Aorta (tissue), 5 donors: ENCODE results near the gene UIMC1. TPM values are rescaled to one million over a fixed set of nuclear protein-coding genes. Genes with fewer than 3 reads are reported as not detected.
A peak's percentile ranks its signal among the peaks of the same experiment; 100 is the strongest.

ENCODE experiments used
- ATAC-seq: fragments of 200-7000 bp; cut with Tn5 transposase; one replicate; pipeline ENCODE4 v1.9.1; 2022; ENCODE audit warnings: moderate library complexity; ENCODE audit not compliant: low FRiP score
- DNase-seq, 2 donors: peaks; one replicate each; pipeline ENCODE4 v3.0.0-alpha.2; 2020
- H3K27ac ChIP-seq, 2 donors: one replicate each; pipeline ENCODE4 v1.5.1; 2013; ENCODE audit warnings: low read length in 2 of 2, mild to moderate bottlenecking in 2 of 2, moderate library complexity in 2 of 2, control low read depth in 1 of 2, inconsistent platforms in 1 of 2, low read depth in 1 of 2
- H3K27me3 ChIP-seq, 2 donors: one replicate each; pipeline ENCODE4 v1.6.1; 2013; ENCODE audit warnings: control low read depth in 1 of 2, low read length in 1 of 2, mild to moderate bottlenecking in 1 of 2, moderate library complexity in 1 of 2; ENCODE audit not compliant: insufficient read depth in 2 of 2, control insufficient read depth in 1 of 2
- H3K36me3 ChIP-seq, 2 donors: one replicate each; pipeline ENCODE4 v1.6.1; 2013; ENCODE audit warnings: control low read depth in 1 of 2, low read length in 1 of 2, mild to moderate bottlenecking in 1 of 2; ENCODE audit not compliant: insufficient read depth in 2 of 2, control insufficient read depth in 1 of 2
- H3K4me1 ChIP-seq, 2 donors: one replicate each; pipeline ENCODE4 v1.6.1; 2013; ENCODE audit warnings: low read length in 2 of 2, control low read depth in 1 of 2, mild to moderate bottlenecking in 1 of 2, moderate library complexity in 1 of 2; ENCODE audit not compliant: insufficient read depth in 2 of 2, control insufficient read depth in 1 of 2
- H3K4me3 ChIP-seq, 2 donors: one replicate each; pipeline ENCODE4 v1.5.1; 2013; ENCODE audit warnings: low read length in 2 of 2, control low read depth in 1 of 2, mild to moderate bottlenecking in 1 of 2
- H3K9me3 ChIP-seq: one replicate; pipeline ENCODE4 v1.6.1; 2013; ENCODE audit warnings: mild to moderate bottlenecking, low read length; ENCODE audit not compliant: control insufficient read depth
- WGBS, 2 donors: extraction: QIAGEN DNeasy Blood & Tissue Kit; methylation state at CpG; one replicate each; pipeline ENCODE4 v1.1.7; 2013; 5-methylcytosine and 5-hydroxymethylcytosine counted together
- intact Hi-C, 2 donors: fragments of 100-400 bp; cut with DNase I; formaldehyde crosslinking; loops; one replicate each; pipeline versions ENCODE4 v1.14.2 to v1.15.0; 2022
- polyA plus RNA-seq, 2 donors: library from polyadenylated mRNA; stranded (reverse); fragments of 200-250 nt; gene quantifications; one replicate each; pipeline ENCODE4 v1.2.3, GENCODE V29; 2013
- total RNA-seq, 2 donors: library from RNA; stranded (reverse); fragmentation: NEBNext Ultra II Directional; extraction: Animal tissue kit (Norgen Biotek cat#: 25700); gene quantifications; one replicate each; pipeline ENCODE4 v1.2.1, GENCODE V29; 2021
- donor health status: healthy with polysubstance abuse.
- donor health status: Bipolar disorder and iron deficiency.
- donor health status: DM: no; HTN: no; CAD: no.
- donor health status: DM: no; HTN: no; CAD: no.
- donor health status: DM: yes; HTN: yes; CAD: no.

Gene UIMC1
- total and polyA plus RNA-seq, 4 donors = 26.3 to 54.8 (median 44.5) TPM

- DNase-seq (peak in 1 of 2 donors; percentile 75), ATAC-seq (no peak)
- no peaks in the 10 kb centered on the region for H3K9me3 ChIP-seq
- H3K4me1 ChIP-seq = no peaks in the 10 kb centered on the region
- no peak overlapping the region for H3K4me3 ChIP-seq
- no peak overlapping the region for H3K27ac ChIP-seq
- H3K36me3 ChIP-seq = no peaks in the 10 kb centered on the region
- whole genome bisulfite sequencing, 2 donors = 85 to 90% methylated on average over 21 to 23 of the region's 23 CpGs
- H3K27me3 ChIP-seq = no peaks in the 10 kb centered on the region
- intact Hi-C loops = no loop called here
These were observed 127.5 kb downstream of the UIMC1 start for GRCh38 chr5:176878906-176879662.

- intact Hi-C loops = no loop called here
- no peak for ATAC-seq
- Histone ChIP-seq H3K4me3 (no peak overlapping the region), H3K27ac (no peak overlapping the region), H3K4me1 (no peaks in the 10 kb centered on the region), H3K27me3 (no peaks in the 10 kb centered on the region), H3K36me3 (no peaks in the 10 kb centered on the region), H3K9me3 (no peaks in the 10 kb centered on the region)
- DNase-seq = no peak
- 83 to 86% methylated on average over 12 of the region's 12 CpGs for WGBS, 2 donors
These were observed 128.1 kb downstream of the UIMC1 start for GRCh38 chr5:176878463-176878862.

GRCh38 chr5:176877793-176878331 is 128.7 kb downstream of the UIMC1 start:
- WGBS, 2 donors = 73 to 80% methylated on average over 21 of the region's 21 CpGs
- Histone ChIP-seq H3K4me3 (no peak overlapping the region), H3K36me3 (no peaks in the 10 kb centered on the region), H3K4me1 (no peaks in the 10 kb centered on the region), H3K27me3 (no peaks in the 10 kb centered on the region), H3K9me3 (no peaks in the 10 kb centered on the region), H3K27ac (no peak overlapping the region)
- ATAC-seq (no peak), DNase-seq (peak in 1 of 2 donors; percentile 66)
- intact Hi-C loops = no loop called here

- ATAC-seq (no peak), DNase-seq (peak in 1 of 2 donors; percentile 76)
- Histone ChIP-seq H3K27ac (no peak overlapping the region), H3K27me3 (no peaks in the 10 kb centered on the region), H3K4me1 (no peaks in the 10 kb centered on the region), H3K9me3 (no peaks in the 10 kb centered on the region), H3K36me3 (no peaks in the 10 kb centered on the region), H3K4me3 (no peak overlapping the region)
- 60 to 68% methylated on average over 22 to 24 of the region's 24 CpGs for WGBS, 2 donors
- intact Hi-C loops = no loop called here
These were observed 129.8 kb downstream of the UIMC1 start for GRCh38 chr5:176876506-176877431.

- Histone ChIP-seq H3K27ac (no peak overlapping the region), H3K36me3 (no peaks in the 10 kb centered on the region), H3K4me3 (no peak overlapping the region), H3K9me3 (no peaks in the 10 kb centered on the region), H3K4me1 (no peaks in the 10 kb centered on the region), H3K27me3 (no peaks in the 10 kb centered on the region)
- no peak for DNase-seq
- no peak for ATAC-seq
- intact Hi-C loops = no loop called here
- 37 to 42% methylated on average over 27 of the region's 27 CpGs for WGBS, 2 donors
These were observed 130.6 kb downstream of the UIMC1 start for GRCh38 chr5:176875783-176876505.

GRCh38 chr5:176875014-176875550 is 131.5 kb downstream of the UIMC1 start:
- DNase-seq (no peak), ATAC-seq (no peak)
- no peaks in the 10 kb centered on the region for H3K9me3 ChIP-seq
- H3K4me1 ChIP-seq = no peaks in the 10 kb centered on the region
- intact Hi-C loops = no loop called here
- 57 to 68% methylated on average over 17 of the region's 17 CpGs for WGBS, 2 donors
- H3K4me3 ChIP-seq = no peak overlapping the region
- no peaks in the 10 kb centered on the region for H3K36me3 ChIP-seq
- H3K27me3 ChIP-seq = no peaks in the 10 kb centered on the region
- no peak overlapping the region for H3K27ac ChIP-seq

GRCh38 chr5:176874198-176874780 is 132.3 kb downstream of the UIMC1 start:
- Histone ChIP-seq H3K4me1 (no peaks in the 10 kb centered on the region), H3K27ac (no peak overlapping the region), H3K4me3 (no peak overlapping the region), H3K9me3 (no peaks in the 10 kb centered on the region), H3K27me3 (no peaks in the 10 kb centered on the region), H3K36me3 (no peaks in the 10 kb centered on the region)
- ATAC-seq = no peak
- no peak for DNase-seq
- 68 to 79% methylated on average over 20 of the region's 20 CpGs for WGBS, 2 donors
- intact Hi-C loops = no loop called here
